HFF-Myc (cell line): ENCODE data around the gene TBL1X.
"Not testable (repeated sequence)": the region's sequence is repeated elsewhere in the genome, so short reads cannot be mapped to it uniquely, and the experiment has no call there.

Experiments
- DNase-seq: peaks from one replicate; pipeline ENCODE4 v3.0.0-alpha.2; 2011; ENCODE audit warnings: low read depth; ENCODE audit errors: extremely low read depth
- H3K4me3 ChIP-seq: replicated peaks from 2 replicates; pipeline ENCODE4 v1.5.1; 2011; ENCODE audit warnings: low read depth, mild to moderate bottlenecking, control low read depth, low read length
- CTCF ChIP-seq: IDR thresholded peaks from 2 replicates; pipeline ENCODE4 v1.5.1; 2012; ENCODE audit warnings: mild to moderate bottlenecking, low read depth, low read length, control low read depth; ENCODE audit errors: missing control alignments

TBL1X gene

GRCh38 chrX:9431281-9431680, 33.6 kb upstream of the TBL1X start:
- no peak for DNase-seq
- no peak for TF ChIP-seq CTCF
- H3K4me3 ChIP-seq, result no peak overlapping the region

- no peak for DNase-seq
- no peak for TF ChIP-seq CTCF
- H3K4me3 ChIP-seq, result no peak overlapping the region
These were observed 31.3 kb upstream of the TBL1X start for GRCh38 chrX:9433596-9433995.

- TF ChIP-seq CTCF, result no peak
- H3K4me3 ChIP-seq, result no peak overlapping the region
- no peak for DNase-seq
These were observed 30.8 kb upstream of the TBL1X start for GRCh38 chrX:9434051-9434550.

GRCh38 chrX:9435086-9435485, 29.8 kb upstream of the TBL1X start:
- DNase-seq, H3K4me3 ChIP-seq: not testable (repeated sequence)

- no peak for DNase-seq
- no peak for TF ChIP-seq CTCF
- H3K4me3 ChIP-seq, result no peak overlapping the region
These were observed 28.0 kb upstream of the TBL1X start for GRCh38 chrX:9436812-9437211.

- no peak for DNase-seq
- no peak overlapping the region for H3K4me3 ChIP-seq
- no peak for TF ChIP-seq CTCF
These were observed 25.8 kb upstream of the TBL1X start for GRCh38 chrX:9438933-9439494.

GRCh38 chrX:9440116-9440844, 24.6 kb upstream of the TBL1X start:
- DNase-seq, result no peak
- H3K4me3 ChIP-seq, result no peak overlapping the region
- no peak for TF ChIP-seq CTCF
